ENCODE results near the gene TLX3.

DNA sequence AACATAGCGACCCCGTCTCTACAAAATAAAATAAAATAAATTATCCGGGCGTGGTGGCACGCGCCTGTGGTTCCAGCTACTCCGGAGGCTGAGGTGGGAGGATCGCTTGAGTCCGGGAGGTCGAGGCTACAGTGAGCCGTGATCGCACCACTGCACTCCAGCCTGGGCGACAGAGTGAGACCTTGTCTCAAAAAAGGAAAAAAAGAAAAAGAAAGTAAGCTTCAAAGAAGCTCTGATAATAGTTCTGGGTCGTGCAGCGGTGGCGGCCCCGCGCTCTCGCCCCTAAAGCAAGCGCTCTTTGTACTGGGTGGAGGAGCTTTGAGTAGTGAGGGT lies 6.8 kb downstream of the TLX3 start:
- TF ChIP-seq POLR2AphosphoS5 (IDR thresholded peaks at IDR 0.05), result no peak
- TF ChIP-seq, protein P1, sequence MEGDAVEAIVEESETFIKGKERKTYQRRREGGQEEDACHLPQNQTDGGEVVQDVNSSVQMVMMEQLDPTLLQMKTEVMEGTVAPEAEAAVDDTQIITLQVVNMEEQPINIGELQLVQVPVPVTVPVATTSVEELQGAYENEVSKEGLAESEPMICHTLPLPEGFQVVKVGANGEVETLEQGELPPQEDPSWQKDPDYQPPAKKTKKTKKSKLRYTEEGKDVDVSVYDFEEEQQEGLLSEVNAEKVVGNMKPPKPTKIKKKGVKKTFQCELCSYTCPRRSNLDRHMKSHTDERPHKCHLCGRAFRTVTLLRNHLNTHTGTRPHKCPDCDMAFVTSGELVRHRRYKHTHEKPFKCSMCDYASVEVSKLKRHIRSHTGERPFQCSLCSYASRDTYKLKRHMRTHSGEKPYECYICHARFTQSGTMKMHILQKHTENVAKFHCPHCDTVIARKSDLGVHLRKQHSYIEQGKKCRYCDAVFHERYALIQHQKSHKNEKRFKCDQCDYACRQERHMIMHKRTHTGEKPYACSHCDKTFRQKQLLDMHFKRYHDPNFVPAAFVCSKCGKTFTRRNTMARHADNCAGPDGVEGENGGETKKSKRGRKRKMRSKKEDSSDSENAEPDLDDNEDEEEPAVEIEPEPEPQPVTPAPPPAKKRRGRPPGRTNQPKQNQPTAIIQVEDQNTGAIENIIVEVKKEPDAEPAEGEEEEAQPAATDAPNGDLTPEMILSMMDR (IDR thresholded peaks at IDR 0.05), result no peak

All from sigmoid colon (tissue), 4 donors.